GM23338 (cell line): ENCODE measurements around the gene ICOS. TPM values are rescaled to one million over a fixed set of nuclear protein-coding genes. Genes with fewer than 3 reads are reported as not detected.

Source experiments
- ATAC-seq: fragments of 200-7000 bp; cut with Tn5 transposase; 3 replicates; pipeline ENCODE4 v1.9.1; 2020
- DNase-seq: peaks from one replicate; pipeline ENCODE4 v3.0.0-alpha.2; 2015; ENCODE audit warnings: low spot score
- H2AFZ ChIP-seq: fragments of 200-600 bp; sonication (generic); 2 replicates; pipeline ENCODE4 v1.8.0; 2016; ENCODE audit warnings: antibody characterized with exemption, mild to moderate bottlenecking, moderate library complexity
- H3F3A ChIP-seq: fragments of 200-600 bp; sonication (generic); replicated peaks from 2 replicates; pipeline ENCODE4 v1.8.0; 2017; ENCODE audit warnings: antibody characterized with exemption, mixed run types, low read depth
- H3K27ac ChIP-seq: fragments of 200-600 bp; sonication (generic); 2 replicates; pipeline ENCODE4 v1.6.1; 2016; ENCODE audit warnings: low read depth
- H3K27me3 ChIP-seq: fragments of 200-600 bp; sonication (generic); 2 replicates; pipeline ENCODE4 v1.8.0; 2016; ENCODE audit warnings: mild to moderate bottlenecking, mixed run types, moderate library complexity; ENCODE audit not compliant: insufficient read depth
- H3K36me3 ChIP-seq: fragments of 200-600 bp; sonication (generic); 2 replicates; pipeline ENCODE4 v1.8.0; 2016; ENCODE audit warnings: mild to moderate bottlenecking; ENCODE audit not compliant: insufficient read depth
- H3K4me1 ChIP-seq: fragments of 200-600 bp; sonication (generic); 2 replicates; pipeline ENCODE4 v1.8.0; 2016; ENCODE audit warnings: mild to moderate bottlenecking, moderate library complexity; ENCODE audit not compliant: insufficient read depth
- H3K4me2 ChIP-seq: fragments of 200-600 bp; sonication (generic); 2 replicates; pipeline ENCODE4 v1.7.1; 2017; ENCODE audit warnings: mixed run types
- H3K4me3 ChIP-seq: fragments of 200-600 bp; sonication (generic); 2 replicates; pipeline ENCODE4 v1.6.1; 2016; ENCODE audit warnings: mixed run types
- H3K79me2 ChIP-seq: fragments of 200-600 bp; sonication (generic); replicated peaks from 2 replicates; pipeline ENCODE4 v1.8.0; 2017; ENCODE audit warnings: mild to moderate bottlenecking; ENCODE audit not compliant: insufficient read depth
- H3K9me2 ChIP-seq: fragments of 200-600 bp; sonication (generic); 2 replicates; pipeline ENCODE4 v1.8.0; 2017; ENCODE audit not compliant: insufficient read depth
- H4K20me1 ChIP-seq: fragments of 200-600 bp; sonication (generic); replicated peaks from 2 replicates; pipeline ENCODE4 v1.8.0; 2017; ENCODE audit warnings: mild to moderate bottlenecking; ENCODE audit not compliant: insufficient read depth
- H3K27ac Mint-ChIP-seq: 2 replicates; pipeline ENCODE4 v1.8.0; 2020; ENCODE audit warnings: inconsistent platforms, mild to moderate bottlenecking, moderate library complexity, mixed read lengths
- H3K27me3 Mint-ChIP-seq: 3 replicates; pipeline ENCODE4 v1.8.0; 2022; ENCODE audit warnings: low read depth, mild to moderate bottlenecking, moderate library complexity, mixed read lengths, inconsistent platforms; ENCODE audit not compliant: insufficient read depth, poor library complexity
- H3K36me3 Mint-ChIP-seq: 3 replicates; pipeline ENCODE4 v1.8.0; 2021; ENCODE audit warnings: low read depth, mild to moderate bottlenecking, inconsistent platforms, moderate library complexity, mixed read lengths
- H3K4me1 Mint-ChIP-seq: 3 replicates; pipeline ENCODE4 v1.8.0; 2020; ENCODE audit warnings: mild to moderate bottlenecking, inconsistent platforms, mixed read lengths
- H3K4me3 Mint-ChIP-seq: 3 replicates; pipeline ENCODE4 v1.8.0; 2021; ENCODE audit warnings: moderate library complexity, mild to moderate bottlenecking, inconsistent platforms, mixed read lengths
- H3K9me3 Mint-ChIP-seq: 3 replicates; pipeline ENCODE4 v1.8.0; 2020; ENCODE audit warnings: moderate library complexity, mild to moderate bottlenecking, inconsistent platforms, mixed read lengths
- CREB1 ChIP-seq: fragments of 250-450 bp; sonication (Bioruptor Pico); IDR thresholded peaks from 2 replicates; pipeline ENCODE4 v1.5.0; 2020; ENCODE audit warnings: low read depth, mild to moderate bottlenecking, moderate library complexity
- CTCF ChIP-seq, 2 experiments: fragments of 200-600 bp in 1 of 2; sonication (generic) in 1 of 2; conservative IDR thresholded peaks; 2 replicates each; pipeline versions ENCODE4 v1.5.1 to v1.6.1; 2016 to 2017; ENCODE audit warnings: antibody characterized with exemption in 2 of 2, low read depth in 2 of 2, mild to moderate bottlenecking in 2 of 2, moderate library complexity in 1 of 2
- EZH2 ChIP-seq: fragments of 200-600 bp; sonication (generic); IDR thresholded peaks from one replicate; pipeline ENCODE4 v1.8.0; 2017; ENCODE audit warnings: antibody characterized with exemption, mild to moderate bottlenecking, low read depth; ENCODE audit not compliant: unreplicated experiment
- JUNB ChIP-seq: IDR thresholded peaks from one replicate; pipeline ENCODE4 v1.6.1; 2016; ENCODE audit warnings: antibody characterized with exemption; ENCODE audit not compliant: unreplicated experiment
- NANOG ChIP-seq: IDR thresholded peaks from 2 replicates; pipeline ENCODE4 v1.6.1; 2016; ENCODE audit warnings: antibody characterized with exemption, borderline replicate concordance
- POLR2AphosphoS5 ChIP-seq: IDR thresholded peaks from 2 replicates; pipeline ENCODE4 v1.6.1; 2016; ENCODE audit warnings: antibody characterized with exemption, low read depth
- REST ChIP-seq: IDR thresholded peaks from one replicate; pipeline ENCODE4 v1.6.1; 2018; ENCODE audit warnings: antibody characterized with exemption; ENCODE audit not compliant: unreplicated experiment
- STAT1 ChIP-seq: IDR thresholded peaks from one replicate; pipeline ENCODE4 v1.6.1; 2016; ENCODE audit warnings: antibody characterized with exemption; ENCODE audit not compliant: unreplicated experiment
- ZNF114 ChIP-seq: fragments of 250-450 bp; sonication (Bioruptor Pico); IDR thresholded peaks from 2 replicates; pipeline ENCODE4 v1.5.0; 2020; ENCODE audit warnings: mild to moderate bottlenecking, moderate library complexity
- ZNF331 ChIP-seq: fragments of 250-450 bp; sonication (Bioruptor Pico); IDR thresholded peaks from 2 replicates; pipeline ENCODE4 v1.5.0; 2020; ENCODE audit warnings: low read depth, mild to moderate bottlenecking, moderate library complexity
- ZNF462 ChIP-seq: fragments of 250-450 bp; sonication (Bioruptor Pico); IDR thresholded peaks from 2 replicates; pipeline ENCODE4 v1.5.0; 2020; ENCODE audit warnings: mild to moderate bottlenecking, moderate library complexity
- polyA plus RNA-seq: library from polyadenylated mRNA; unstranded; fragments of >200 nt; fragmentation: Nextera tagmentation; extraction: Ambion mirVana; gene quantifications from 2 replicates; pipeline ENCODE4 v1.2.1, GENCODE V29; 2016
- total RNA-seq: library from RNA; depleted of rRNA; stranded (reverse); fragments of >200 nt; shearing (Covaris generic); gene quantifications from 2 replicates; pipeline ENCODE4 v1.2.3, GENCODE V29; 2014

ICOS gene
- total and polyA plus RNA-seq, 2 experiments from 2014 or later, result not detected

- TF ChIP-seq CTCF (conservative IDR thresholded peaks at IDR 0.05; ENCODE audit: low read depth in 2 of 2), result no peak
- no peak for TF ChIP-seq REST
- no peak for TF ChIP-seq JUNB
- TF ChIP-seq EZH2, result no peak
- no peak for TF ChIP-seq ZNF114 (CRISPR knock-in tag)
- TF ChIP-seq CREB1 (CRISPR knock-in tag), result no peak
- TF ChIP-seq STAT1, result no peak
These were observed 14.9 kb downstream of the ICOS start (continued) for GRCh38 chr2:203951366-203951902.

- no peaks in the 10 kb centered on the region for H4K20me1 ChIP-seq
- Mint-ChIP-seq H3K36me3 (no peaks in the 10 kb centered on the region), H3K4me1 (peaks cover 3% of the 10 kb centered on the region; the same call in 2 of the 3 replicates), H3K4me3 (no peak overlapping the region), H3K27me3 (no peaks in the 10 kb centered on the region), H3K9me3 (no peaks in the 10 kb centered on the region), H3K27ac (no peak overlapping the region)
- no peaks in the 10 kb centered on the region; the same call in 1 of the 2 replicates for H3K9me2 ChIP-seq
- no peaks in the 10 kb centered on the region for H3K4me1 ChIP-seq
- no peaks in the 10 kb centered on the region for H3K27me3 ChIP-seq
- H3K36me3 ChIP-seq, result no peaks in the 10 kb centered on the region
- no peak for ATAC-seq
- DNase-seq, result no peak
- H2AFZ ChIP-seq, result peak overlapping the region; percentile 40; the same call in 1 of the 2 replicates
- no peak overlapping the region for H3K27ac ChIP-seq
- no peak overlapping the region for H3K4me2 ChIP-seq
- no peaks in the 10 kb centered on the region for H3K79me2 ChIP-seq
- no peaks in the 10 kb centered on the region for H3F3A ChIP-seq
- no peak overlapping the region for H3K4me3 ChIP-seq
- TF ChIP-seq ZNF462 (no peak), NANOG (no peak), CTCF (conservative IDR thresholded peaks at IDR 0.05; ENCODE audit: low read depth in 2 of 2) (no peak), CREB1 (CRISPR knock-in tag) (no peak), ZNF331 (CRISPR knock-in tag) (no peak), EZH2 (no peak), POLR2AphosphoS5 (no peak), ZNF114 (CRISPR knock-in tag) (no peak)
These were observed 22.7 kb downstream of the ICOS start for GRCh38 chr2:203959265-203959664.
